AG04450 (cell line): Measurements from ENCODE around the gene ECEL1. TPM values are rescaled to one million over a fixed set of nuclear protein-coding genes. Genes with fewer than 3 reads are reported as not detected.

Experiments
- CTCF ChIA-PET: fragments of 300-600, 350-600 bp; formaldehyde crosslinking; extraction: SDS; loops from one replicate; lab custom pipeline; 2022; ENCODE audit warnings: antibody characterized with exemption, inconsistent platforms; lab: Charles Lee
- POLR2A ChIA-PET: fragments of 350-600 bp; formaldehyde crosslinking; extraction: SDS; loops from one replicate; lab custom pipeline; 2021; ENCODE audit warnings: antibody characterized with exemption, inconsistent platforms; lab: Yijun Ruan, JAX
- DNase-seq: peaks from one replicate; pipeline ENCODE4 v3.0.0-alpha.2; 2011; ENCODE audit warnings: low read depth, low spot score
- H3K27ac ChIP-seq: one replicate; pipeline ENCODE4 v1.5.1; 2012; ENCODE audit warnings: low read depth, low read length, control low read depth
- H3K27me3 ChIP-seq: one replicate; pipeline ENCODE4 v1.6.0; 2012; ENCODE audit warnings: low read length; ENCODE audit not compliant: control insufficient read depth, insufficient read depth
- H3K4me3 ChIP-seq: 2 replicates; pipeline ENCODE4 v1.5.1; 2011; ENCODE audit warnings: mild to moderate bottlenecking, low read depth, low read length, control low read depth
- H3K9me3 ChIP-seq: 2 replicates; pipeline ENCODE4 v1.5.1; 2012; ENCODE audit warnings: low read length; ENCODE audit not compliant: control insufficient read depth, insufficient read depth
- CTCF ChIP-seq: IDR thresholded peaks from 2 replicates; pipeline ENCODE4 v1.5.1; 2011; ENCODE audit warnings: low read depth, low read length, control low read depth, inconsistent platforms
- polyA plus RNA-seq: library from polyadenylated mRNA; depleted of rRNA; stranded (reverse); fragments of >200 nt; gene quantifications from 2 replicates; pipeline ENCODE4 v1.2.3, GENCODE V29; 2011

The ECEL1 gene
- polyA plus RNA-seq, 1 experiment, result not detected

DNA sequence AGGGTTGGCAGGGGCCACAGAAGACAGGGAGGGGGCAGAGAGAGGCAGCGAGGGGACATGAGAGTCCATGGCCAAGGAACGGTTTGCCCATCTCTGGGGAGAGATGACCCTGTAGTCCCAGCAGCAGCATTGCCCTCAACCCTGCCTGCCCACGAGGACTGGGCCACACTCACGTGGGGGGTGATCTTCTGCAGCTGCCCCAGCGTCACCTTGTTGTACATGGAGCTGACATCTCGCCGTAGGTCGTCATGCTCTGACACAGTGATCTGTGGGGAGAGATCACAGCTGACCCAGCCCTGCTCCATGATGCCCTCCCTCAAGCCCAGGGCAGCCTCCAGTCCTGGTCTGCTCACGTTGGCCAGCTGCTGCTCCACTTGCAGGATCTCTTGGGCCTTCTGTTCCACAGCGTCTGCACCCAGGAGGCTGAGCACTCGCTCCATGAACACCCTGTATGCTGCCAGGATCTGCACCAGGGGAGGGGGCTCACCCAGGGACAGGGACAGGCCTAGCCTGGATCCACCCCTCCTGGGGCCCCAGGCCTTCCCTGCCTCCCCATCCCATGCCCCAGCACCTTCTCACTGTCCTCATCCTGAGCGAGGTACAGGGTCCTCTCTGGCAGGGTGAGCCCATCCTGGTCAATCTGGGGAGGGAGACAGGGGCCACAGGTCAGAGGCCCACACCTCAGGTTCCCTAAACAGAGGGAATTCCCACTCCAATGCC, 2.8 kb downstream of the ECEL1 start:
- Histone ChIP-seq H3K9me3 (no peaks in the 10 kb centered on the region; the same call in 1 of the 2 replicates), H3K27me3 (peaks cover 47% of the 10 kb centered on the region), H3K27ac (no peak overlapping the region), H3K4me3 (no peak overlapping the region)
- no peak for TF ChIP-seq CTCF
- CTCF ChIA-PET, result no interaction called here
- POLR2A ChIA-PET, result no interaction called here
- no peak for DNase-seq

- H3K4me3 ChIP-seq, result no peak overlapping the region
- no peak for DNase-seq
- no peak overlapping the region for H3K27ac ChIP-seq
- no peaks in the 10 kb centered on the region; the same call in 1 of the 2 replicates for H3K9me3 ChIP-seq
- TF ChIP-seq CTCF, result no peak
- ChIA-PET POLR2A (no interaction called here), CTCF (no interaction called here)
- H3K27me3 ChIP-seq, result peaks cover 48% of the 10 kb centered on the region
These were observed 3.6 kb downstream of the ECEL1 start for GRCh38 chr2:232483923-232484627.

DNA sequence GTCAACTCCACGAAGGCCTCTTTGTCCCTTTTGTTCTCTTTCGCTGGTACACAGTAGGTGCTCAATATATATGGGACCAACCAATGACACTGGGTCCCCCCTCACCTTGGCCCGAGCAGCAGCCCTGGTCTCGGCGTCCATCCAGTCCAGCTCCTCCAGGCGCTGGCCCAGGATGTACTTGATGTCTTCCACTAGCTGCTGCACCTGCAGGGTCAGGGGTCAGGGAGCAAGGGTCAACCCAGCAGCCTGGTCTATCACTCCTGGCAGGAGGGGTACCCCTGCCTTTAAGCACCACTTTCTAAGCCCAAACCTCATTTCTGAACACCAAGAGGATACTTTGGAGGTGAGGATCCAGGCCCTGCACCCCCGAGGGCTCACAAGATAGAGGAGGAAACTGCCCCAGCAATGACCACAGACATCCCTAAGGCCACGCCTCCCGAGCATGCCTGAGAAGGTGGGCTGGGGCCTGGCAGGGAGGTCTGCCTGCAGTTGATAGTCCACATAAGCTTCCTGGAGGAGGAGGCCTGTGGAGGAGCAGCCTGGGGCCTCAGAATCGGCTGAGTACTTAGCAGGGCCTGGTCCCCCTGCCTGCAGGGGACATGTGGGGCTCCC, 4.2 kb downstream of the ECEL1 start:
- ChIA-PET CTCF (no interaction called here), POLR2A (no interaction called here)
- Histone ChIP-seq H3K9me3 (no peaks in the 10 kb centered on the region; the same call in 1 of the 2 replicates), H3K27me3 (peaks cover 48% of the 10 kb centered on the region), H3K27ac (no peak overlapping the region), H3K4me3 (no peak overlapping the region)
- TF ChIP-seq CTCF, result no peak
- DNase-seq, result no peak

DNA sequence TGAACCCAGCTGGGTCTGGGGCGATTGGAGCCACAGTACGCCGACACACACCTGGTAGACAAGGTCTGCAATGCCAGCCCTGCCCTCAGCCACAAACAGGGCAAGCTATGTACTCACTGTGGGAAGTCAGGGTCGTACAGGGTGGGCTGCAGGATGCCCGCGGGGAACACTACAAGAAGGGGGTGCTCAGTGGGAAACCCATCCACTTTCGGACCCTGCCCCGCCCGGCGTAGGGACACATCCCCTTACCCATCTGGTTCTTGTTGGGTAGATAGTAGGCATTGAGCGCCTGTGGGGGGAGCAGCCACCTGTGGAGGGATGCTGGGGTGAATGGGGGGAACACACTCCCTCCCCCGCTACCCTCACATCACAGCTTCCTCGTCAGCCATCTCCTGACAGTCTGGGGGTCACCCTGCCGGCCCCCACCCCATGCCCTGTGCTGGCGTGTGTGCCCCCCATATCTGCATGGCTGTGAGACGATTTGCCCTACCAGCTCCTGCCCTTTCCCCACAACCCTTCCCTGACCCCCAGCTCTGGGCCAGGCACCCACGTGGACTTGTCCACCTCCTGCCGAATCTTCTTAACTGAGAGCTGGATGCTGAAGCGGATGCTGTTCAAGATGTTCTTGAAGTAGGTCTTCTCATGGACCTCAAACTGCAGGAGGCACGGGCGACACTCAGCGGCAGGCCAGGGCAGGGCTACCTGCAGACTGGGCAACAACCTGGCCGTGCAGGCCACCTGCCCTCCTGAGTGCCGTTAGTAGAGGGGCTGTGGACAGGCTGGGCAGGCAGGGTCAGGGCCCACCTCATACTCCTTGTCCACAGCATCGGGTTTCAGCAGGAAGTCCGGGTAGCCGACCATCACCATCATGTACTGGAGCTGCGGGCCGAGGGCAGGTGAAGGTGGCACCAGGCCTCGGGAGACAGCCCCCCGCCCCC, 5.1 kb downstream of the ECEL1 start:
- peaks cover 42% of the 10 kb centered on the region for H3K27me3 ChIP-seq
- H3K9me3 ChIP-seq, result no peaks in the 10 kb centered on the region; the same call in 1 of the 2 replicates
- no peak for DNase-seq
- POLR2A ChIA-PET, result no interaction called here
- no peak overlapping the region for H3K27ac ChIP-seq
- CTCF ChIA-PET, result no interaction called here
- no peak overlapping the region for H3K4me3 ChIP-seq
- no peak for TF ChIP-seq CTCF
